Spleen (tissue), 11 donors: Measurements from ENCODE around the gene SIRT5. TPM values are rescaled to one million over a fixed set of nuclear protein-coding genes. Genes with fewer than 3 reads are reported as not detected.

Source experiments
- DNase-seq: peaks from one replicate; pipeline ENCODE4 v3.0.0-alpha.2; 2020
- H3K27ac ChIP-seq, 8 donors: fragments of 200-600 bp; sonication (generic) in 7 of 8; 1 replicate in 4 of 8; 2 replicates in 4 of 8; pipeline versions ENCODE4 v1.5.0 to v1.8.0; 2016 to 2021; ENCODE audit warnings: inconsistent platforms in 4 of 8, mild to moderate bottlenecking in 4 of 8, moderate library complexity in 1 of 8
- H3K27me3 ChIP-seq, 7 donors: fragments of 200-600 bp; sonication (generic) in 6 of 7; replicated peaks in 1 of 7; 1 replicate in 4 of 7; 2 replicates in 3 of 7; pipeline versions ENCODE4 v1.5.0 to v1.8.0; 2016 to 2021; ENCODE audit warnings: inconsistent platforms in 3 of 7, mild to moderate bottlenecking in 1 of 7
- H3K36me3 ChIP-seq, 6 donors: fragments of 200-600 bp; sonication (generic) in 5 of 6; 1 replicate in 4 of 6; 2 replicates in 2 of 6; pipeline versions ENCODE4 v1.5.0 to v1.8.0; 2016 to 2021; ENCODE audit warnings: inconsistent platforms in 2 of 6
- H3K4me1 ChIP-seq, 6 donors: fragments of 200-600 bp; sonication (generic) in 5 of 6; 1 replicate in 3 of 6; 2 replicates in 3 of 6; pipeline versions ENCODE4 v1.5.0 to v1.8.0; 2016 to 2021; ENCODE audit warnings: inconsistent platforms in 3 of 6
- H3K4me3 ChIP-seq, 8 donors: fragments of 200-600 bp; sonication (generic) in 7 of 8; 1 replicate in 4 of 8; 2 replicates in 4 of 8; pipeline versions ENCODE4 v1.5.0 to v1.8.0; 2016 to 2021; ENCODE audit warnings: inconsistent platforms in 4 of 8, mild to moderate bottlenecking in 4 of 8, moderate library complexity in 2 of 8
- H3K9me3 ChIP-seq, 8 donors: fragments of 200-600 bp; sonication (generic) in 7 of 8; 1 replicate in 4 of 8; 2 replicates in 4 of 8; pipeline versions ENCODE4 v1.5.0 to v1.8.0; 2016 to 2021; ENCODE audit warnings: inconsistent platforms in 4 of 8
- CTCF ChIP-seq, 11 experiments: fragments of 200-600 bp in 7 of 11; fragments of 450-650 bp in 4 of 11; sonication (generic) in 4 of 11; IDR thresholded peaks in 8 of 11; conservative IDR thresholded peaks in 3 of 11; 1 replicate in 7 of 11; 2 replicates in 4 of 11; pipeline versions ENCODE4 v1.4.0 to v1.8.0; 2016 to 2021; ENCODE audit warnings: antibody characterized with exemption in 11 of 11, inconsistent platforms in 4 of 11, mild to moderate bottlenecking in 1 of 11
- POLR2A ChIP-seq, 3 donors: fragments of 450-650 bp; IDR thresholded peaks; one replicate each; pipeline ENCODE4 v1.5.1; 2017; ENCODE audit warnings: antibody characterized with exemption in 3 of 3, mild to moderate bottlenecking in 1 of 3
- POLR2AphosphoS5 ChIP-seq, 3 donors: sonication (generic); formaldehyde crosslinking; IDR thresholded peaks; one replicate each; pipeline ENCODE4 v1.5.1; 2017; ENCODE audit warnings: antibody characterized with exemption in 3 of 3
- WGBS, 5 donors: extraction: QIAGEN DNeasy Blood & Tissue Kit in 3 of 5; methylation state at CpG; one replicate each; pipeline versions ENCODE4 v1.1.5 to v1.1.7; 2013 to 2018; 5-methylcytosine and 5-hydroxymethylcytosine counted together
- intact Hi-C: fragments of 100-400 bp; cut with DNase I; formaldehyde crosslinking; loops from one replicate; pipeline ENCODE4 v1.15.0; 2023; ENCODE audit warnings: low total_unique reads
- polyA plus RNA-seq, 3 donors: library from polyadenylated mRNA; stranded (reverse); fragments of 200-250 nt; gene quantifications; one replicate each; pipeline ENCODE4 v1.2.1, GENCODE V29; 2013
- total RNA-seq, 7 donors: library from RNA; depleted of rRNA in 3 of 7; stranded (reverse); fragments of >200 nt in 3 of 7; fragmentation: NEBNext Ultra II Directional in 4 of 7; extraction: Animal tissue kit (Norgen Biotek cat#: 25700) in 4 of 7; gene quantifications; one replicate each; pipeline versions ENCODE4 v1.1.0 to v1.2.1, GENCODE V29; 2016 to 2021
- donor health status: healthy with polysubstance abuse.
- donor health status: DM: no; HTN: no; CAD: no; lungs with moderate emphysema.
- donor health status: DM: no; HTN: no; CAD: no.
- donor health status: Bipolar disorder and iron deficiency.
- donor health status: healthy.
- donor health status: DM: no; HTN: no; CAD: no.
- donor health status: DM: yes; HTN: yes; CAD: no.

The SIRT5 gene
- total and polyA plus RNA-seq, 10 donors = 8.2 to 23.7 (median 16.1) TPM

DNA sequence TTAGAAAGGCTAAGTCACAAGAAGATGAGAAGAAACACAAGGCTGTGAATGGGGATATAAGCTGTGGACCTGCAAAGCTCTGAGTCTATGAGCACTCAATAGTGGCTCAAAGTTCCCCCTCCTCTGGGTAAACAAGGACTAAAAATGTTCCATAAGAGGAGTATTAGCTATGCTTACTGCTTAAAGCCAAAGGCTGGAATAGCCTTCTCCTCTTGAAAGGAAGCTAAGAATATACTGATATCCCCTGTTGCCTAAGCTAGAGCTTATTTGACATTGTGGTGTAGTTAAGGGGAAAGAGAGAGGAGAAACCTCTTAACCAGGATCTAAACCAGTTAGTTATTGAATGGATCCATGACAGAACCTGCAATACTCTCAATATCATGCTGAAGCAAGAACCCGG, 86.5 kb downstream of the SIRT5 start:
- no peak for TF ChIP-seq CTCF (IDR thresholded peaks at IDR 0.05 in 8 of 11, conservative IDR thresholded peaks at IDR 0.05 in 3 of 11)
- TF ChIP-seq POLR2AphosphoS5 (IDR thresholded peaks at IDR 0.05) = no peak
- no peak for TF ChIP-seq POLR2A (IDR thresholded peaks at IDR 0.05)
- no peaks in the 10 kb centered on the region for H3K9me3 ChIP-seq
- peaks cover 0 to 87% (median 39%) of the 10 kb centered on the region in 6 donors for H3K4me1 ChIP-seq
- 93 to 100% (median 100%) methylated on average over 1 of the region's 1 CpG for WGBS, 5 donors
- H3K27me3 ChIP-seq = no peaks in the 10 kb centered on the region
- DNase-seq = no peak
- H3K27ac ChIP-seq = no peak overlapping the region
- intact Hi-C loops = no loop called here
- no peak overlapping the region for H3K4me3 ChIP-seq
- H3K36me3 ChIP-seq = peaks cover 0 to 12% (median 0%) of the 10 kb centered on the region in 6 donors

DNA sequence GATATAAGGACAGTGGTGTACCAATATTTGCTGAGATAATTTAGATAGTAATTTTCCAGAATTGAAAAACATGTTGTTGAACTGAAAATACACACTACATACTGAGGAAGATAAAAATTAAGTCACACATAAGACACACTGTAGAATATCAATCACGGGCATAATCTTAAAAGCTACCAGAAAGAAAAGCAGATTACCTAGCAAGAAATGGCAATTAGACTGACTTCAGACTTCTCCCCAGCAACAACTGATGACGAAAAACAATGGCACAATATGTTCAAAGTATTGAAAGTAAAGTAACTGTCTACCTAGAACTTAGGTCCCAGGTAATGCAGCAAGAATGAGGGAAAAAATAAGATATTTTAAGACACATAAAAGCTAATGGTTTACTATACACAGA, 87.2 kb downstream of the SIRT5 start:
- Histone ChIP-seq H3K27me3 (no peaks in the 10 kb centered on the region), H3K4me1 (peaks cover 0 to 93% (median 42%) of the 10 kb centered on the region in 6 donors), H3K4me3 (no peak overlapping the region), H3K9me3 (no peaks in the 10 kb centered on the region), H3K36me3 (peaks cover 0 to 5% (median 0%) of the 10 kb centered on the region in 6 donors), H3K27ac (no peak overlapping the region)
- TF ChIP-seq CTCF (IDR thresholded peaks at IDR 0.05 in 8 of 11, conservative IDR thresholded peaks at IDR 0.05 in 3 of 11) (no peak), POLR2AphosphoS5 (IDR thresholded peaks at IDR 0.05) (no peak), POLR2A (IDR thresholded peaks at IDR 0.05) (no peak)
- intact Hi-C loops = no loop called here
- DNase-seq = no peak
- 66 to 93% (median 87%) methylated on average over 2 of the region's 2 CpGs for WGBS, 5 donors

- Histone ChIP-seq H3K4me1 (peaks cover 5 to 98% (median 52%) of the 10 kb centered on the region in 6 donors), H3K4me3 (no peak overlapping the region), H3K27ac (no peak overlapping the region), H3K9me3 (no peaks in the 10 kb centered on the region), H3K36me3 (no peaks in the 10 kb centered on the region), H3K27me3 (no peaks in the 10 kb centered on the region)
- 81 to 95% (median 85%) methylated on average over 3 of the region's 3 CpGs for whole genome bisulfite sequencing, 5 donors
- DNase-seq = no peak
- TF ChIP-seq POLR2AphosphoS5 (IDR thresholded peaks at IDR 0.05) = no peak
- no peak for TF ChIP-seq POLR2A (IDR thresholded peaks at IDR 0.05)
- no peak for TF ChIP-seq CTCF (IDR thresholded peaks at IDR 0.05 in 8 of 11, conservative IDR thresholded peaks at IDR 0.05 in 3 of 11)
- intact Hi-C loops = no loop called here
These were observed 88.4 kb downstream of the SIRT5 start for GRCh38 chr6:13662651-13663334.

- intact Hi-C loops = no loop called here
- Histone ChIP-seq H3K9me3 (no peaks in the 10 kb centered on the region), H3K27ac (no peak overlapping the region), H3K4me3 (no peak overlapping the region), H3K27me3 (no peaks in the 10 kb centered on the region), H3K36me3 (no peaks in the 10 kb centered on the region), H3K4me1 (peaks cover 5 to 99% (median 64%) of the 10 kb centered on the region in 6 donors)
- WGBS, 5 donors = 92 to 97% (median 95%) methylated on average over 4 of the region's 4 CpGs
- TF ChIP-seq CTCF (IDR thresholded peaks at IDR 0.05 in 8 of 11, conservative IDR thresholded peaks at IDR 0.05 in 3 of 11) (no peak), POLR2AphosphoS5 (IDR thresholded peaks at IDR 0.05) (no peak), POLR2A (IDR thresholded peaks at IDR 0.05) (no peak)
- DNase-seq = no peak
These were observed 89.6 kb downstream of the SIRT5 start for GRCh38 chr6:13663986-13664385.

Other genes with a start within 250 kb of the SIRT5 start
- gene TBC1D7, start 246.1 kb upstream of the SIRT5 start, total RNA-seq = 10 to 100 TPM; 10.9 to 20.9 (median 17.5) TPM
- gene TBC1D7, start 246.1 kb upstream of the SIRT5 start, polyA plus RNA-seq = 10 to 100 TPM; 12.2 to 15.0 (median 13.3) TPM
- 10 to 100 TPM; 16.0 to 54.0 (median 37.4) TPM for gene GFOD1, start 87.0 kb upstream of the SIRT5 start, total RNA-seq
- gene GFOD1, start 87.0 kb upstream of the SIRT5 start, polyA plus RNA-seq = 1 to 10 TPM; 3.4 to 8.2 (median 4.2) TPM
- 10 to 100 TPM; 44.6 to 73.6 (median 50.6) TPM for gene NOL7, start 40.7 kb downstream of the SIRT5 start, total RNA-seq
- 10 to 100 TPM; 49.9 to 63.1 (median 57.4) TPM for gene NOL7, start 40.7 kb downstream of the SIRT5 start, polyA plus RNA-seq
- gene RANBP9, start 137.2 kb downstream of the SIRT5 start, total RNA-seq = 10 to 100 TPM; 32.1 to 41.8 (median 37.4) TPM
- gene RANBP9, start 137.2 kb downstream of the SIRT5 start, polyA plus RNA-seq = 10 to 100 TPM; 13.4 to 16.4 (median 14.5) TPM
- 10 to 100 TPM in 6 of 7 donors, 1 to 10 TPM in 1; 9.2 to 22.4 (median 14.7) TPM for gene MCUR1, start 240.0 kb downstream of the SIRT5 start, total RNA-seq
- gene MCUR1, start 240.0 kb downstream of the SIRT5 start, polyA plus RNA-seq = 10 to 100 TPM; 10.2 to 11.7 (median 11.0) TPM